Measurements from ENCODE around the gene C22orf31. TPM values are rescaled to one million over a fixed set of nuclear protein-coding genes. Genes with fewer than 3 reads are reported as not detected.
A peak's percentile ranks its signal among the peaks of the same experiment; 100 is the strongest.

Gene C22orf31
- total RNA-seq, 4 donors from 2014 or later: not detected

DNA sequence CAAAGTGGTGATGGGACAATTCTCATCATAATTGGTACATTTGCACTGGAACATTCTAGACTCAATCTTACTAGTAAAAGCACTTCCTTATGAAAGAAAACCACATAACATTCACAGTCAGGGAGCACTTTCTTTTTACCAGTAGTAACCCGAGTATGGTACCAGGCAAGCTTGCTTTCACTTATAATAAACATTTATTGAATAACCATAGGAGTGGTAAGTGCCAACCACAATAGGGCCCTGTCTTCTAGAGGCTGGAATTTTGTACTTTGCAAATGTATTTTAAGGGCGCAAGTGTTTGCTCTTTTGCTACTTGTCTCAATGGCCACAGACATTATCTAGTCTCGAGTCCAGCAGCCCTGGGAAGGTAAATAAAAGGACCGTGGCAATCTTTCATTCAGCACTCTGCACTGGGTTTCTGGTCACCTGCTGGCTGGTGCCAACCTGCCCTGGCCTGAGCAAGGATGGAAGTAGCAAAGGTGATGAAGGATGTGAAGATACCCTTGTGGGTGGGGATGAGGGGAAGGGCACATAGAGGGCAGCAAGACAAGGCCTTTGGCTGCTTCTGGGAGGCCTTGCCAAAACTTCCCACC, 24.2 kb downstream of the C22orf31 start:
- ATAC-seq (ENCODE audit: low FRiP score) (no peak), DNase-seq (ENCODE audit: low spot score) (no peak)
- TF ChIP-seq, protein P1, sequence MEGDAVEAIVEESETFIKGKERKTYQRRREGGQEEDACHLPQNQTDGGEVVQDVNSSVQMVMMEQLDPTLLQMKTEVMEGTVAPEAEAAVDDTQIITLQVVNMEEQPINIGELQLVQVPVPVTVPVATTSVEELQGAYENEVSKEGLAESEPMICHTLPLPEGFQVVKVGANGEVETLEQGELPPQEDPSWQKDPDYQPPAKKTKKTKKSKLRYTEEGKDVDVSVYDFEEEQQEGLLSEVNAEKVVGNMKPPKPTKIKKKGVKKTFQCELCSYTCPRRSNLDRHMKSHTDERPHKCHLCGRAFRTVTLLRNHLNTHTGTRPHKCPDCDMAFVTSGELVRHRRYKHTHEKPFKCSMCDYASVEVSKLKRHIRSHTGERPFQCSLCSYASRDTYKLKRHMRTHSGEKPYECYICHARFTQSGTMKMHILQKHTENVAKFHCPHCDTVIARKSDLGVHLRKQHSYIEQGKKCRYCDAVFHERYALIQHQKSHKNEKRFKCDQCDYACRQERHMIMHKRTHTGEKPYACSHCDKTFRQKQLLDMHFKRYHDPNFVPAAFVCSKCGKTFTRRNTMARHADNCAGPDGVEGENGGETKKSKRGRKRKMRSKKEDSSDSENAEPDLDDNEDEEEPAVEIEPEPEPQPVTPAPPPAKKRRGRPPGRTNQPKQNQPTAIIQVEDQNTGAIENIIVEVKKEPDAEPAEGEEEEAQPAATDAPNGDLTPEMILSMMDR (IDR thresholded peaks at IDR 0.05): no peak

DNA sequence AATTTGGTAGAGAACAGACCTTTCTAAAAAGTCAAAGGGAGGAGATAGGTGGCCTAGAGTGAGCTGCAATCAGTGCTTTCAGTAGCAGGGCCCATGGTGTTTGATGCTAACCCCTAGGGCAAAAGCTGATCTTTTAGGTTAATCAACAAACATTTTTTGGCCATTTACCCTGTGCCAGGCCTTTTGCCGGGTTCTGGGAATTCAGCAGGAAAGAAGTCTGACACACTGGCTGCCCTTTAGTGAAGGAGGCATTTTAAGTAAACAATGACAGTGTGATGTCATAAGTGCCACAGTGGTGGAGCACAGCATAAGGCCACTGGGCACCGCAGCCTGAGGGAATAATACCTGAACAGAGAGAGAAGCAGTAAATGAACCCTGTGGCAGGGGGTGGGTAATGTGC, 29.0 kb downstream of the C22orf31 start:
- TF ChIP-seq, protein P1 (IDR thresholded peaks at IDR 0.05): no peak
- ATAC-seq (ENCODE audit: low FRiP score) (no peak), DNase-seq (ENCODE audit: low spot score) (no peak)

DNA sequence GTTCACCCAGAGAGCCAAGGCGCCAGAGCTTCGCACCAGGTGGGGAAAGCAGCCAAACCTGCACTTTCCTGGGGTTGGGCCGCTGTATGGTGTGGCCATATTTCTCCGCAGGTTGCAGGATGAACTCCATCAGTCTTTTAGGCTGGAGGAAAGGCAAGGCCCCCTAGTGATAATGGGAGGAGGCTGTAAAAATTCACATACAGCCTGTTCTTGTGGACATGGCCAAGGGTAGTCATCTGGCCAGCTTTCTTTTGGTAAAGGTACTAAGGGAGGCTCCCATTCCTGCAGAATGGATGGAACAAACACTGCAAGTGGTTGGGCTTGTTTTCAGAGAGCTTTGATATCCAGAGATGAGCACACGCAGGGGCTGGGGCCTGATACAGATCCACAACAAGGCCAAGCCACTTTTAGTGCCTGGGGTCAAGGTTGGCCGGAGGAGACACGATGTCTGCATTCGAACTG, 29.6 kb downstream of the C22orf31 start:
- TF ChIP-seq, protein P1 (IDR thresholded peaks at IDR 0.05): no peak
- no peak for DNase-seq (ENCODE audit: low spot score)
- no peak for ATAC-seq (ENCODE audit: low FRiP score)

DNA sequence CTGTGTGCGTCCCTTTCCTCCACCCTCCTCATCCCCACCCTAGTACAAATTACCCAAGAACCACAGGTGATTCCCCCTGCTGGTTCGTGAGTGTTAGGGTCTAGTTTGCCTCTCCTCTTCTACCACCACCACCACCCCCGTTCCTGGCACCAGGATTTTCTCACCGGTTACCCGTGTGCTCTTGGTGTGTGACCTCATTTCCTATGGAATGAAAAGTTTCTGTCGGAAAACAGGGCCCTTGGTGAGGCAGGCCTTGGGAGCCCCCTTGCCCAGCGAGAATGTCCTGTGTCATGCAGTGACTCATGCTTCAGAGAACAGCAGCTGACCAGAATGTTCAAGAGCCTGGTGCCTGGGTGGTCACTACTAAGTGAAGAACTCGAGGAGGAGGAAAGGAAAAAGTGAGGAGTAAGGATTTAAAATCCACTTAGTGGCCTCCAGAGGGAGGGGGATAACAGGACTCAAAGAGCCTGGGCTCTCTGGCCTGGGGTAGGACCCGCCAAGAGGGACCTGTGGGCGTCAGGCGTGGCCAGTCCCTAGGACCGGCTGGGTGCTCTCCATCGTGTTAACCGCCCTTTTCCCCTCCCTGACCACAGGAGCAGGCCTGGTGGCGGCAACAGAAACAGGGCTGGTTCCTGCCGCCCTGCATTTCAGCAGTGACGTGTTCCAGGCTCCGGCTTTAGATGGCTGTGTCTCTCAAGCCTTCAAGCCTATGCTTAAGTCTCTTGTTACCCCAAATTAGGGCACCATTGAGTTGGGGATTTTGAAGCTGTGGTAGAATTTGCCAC, 30.2 kb downstream of the C22orf31 start:
- DNase-seq (ENCODE audit: low spot score) (peak; percentile 31), ATAC-seq (ENCODE audit: low FRiP score) (peak; percentile 95)
- TF ChIP-seq, protein P1 (IDR thresholded peaks at IDR 0.05): no peak

DNA sequence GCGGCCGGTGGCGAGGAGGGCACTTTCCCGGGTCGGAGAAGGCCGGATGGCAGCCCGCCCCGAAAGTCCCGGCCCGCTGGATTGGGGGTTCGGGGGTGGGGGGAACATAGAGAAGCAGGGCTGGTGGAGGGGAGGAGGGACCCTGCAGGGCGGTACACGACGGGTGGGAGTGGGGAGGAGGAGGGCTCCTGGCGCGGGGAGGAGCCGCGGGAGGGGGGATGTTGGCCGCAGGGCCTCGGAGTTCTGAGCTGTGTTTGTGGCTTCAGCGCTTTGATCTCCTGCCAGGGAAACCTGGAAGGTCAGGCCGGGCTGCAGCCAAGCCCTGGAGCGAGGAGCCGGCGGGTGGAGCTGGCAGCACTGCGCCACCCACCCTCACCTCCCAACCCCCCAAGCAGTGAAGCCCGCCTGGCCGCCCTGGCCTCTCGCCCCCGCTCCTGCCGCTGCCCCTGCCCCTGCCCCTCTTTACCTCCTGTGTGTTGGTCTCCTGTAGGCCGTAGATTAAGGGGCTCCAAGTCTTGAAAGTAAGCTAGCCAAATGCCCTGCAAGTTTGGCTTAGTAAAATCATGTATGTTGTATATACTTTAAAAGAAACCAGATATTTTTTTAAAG, 30.9 kb downstream of the C22orf31 start:
- DNase-seq (ENCODE audit: low spot score): no peak
- ATAC-seq (ENCODE audit: low FRiP score): peak; percentile 58
- TF ChIP-seq, protein P1 (IDR thresholded peaks at IDR 0.05): no peak

DNA sequence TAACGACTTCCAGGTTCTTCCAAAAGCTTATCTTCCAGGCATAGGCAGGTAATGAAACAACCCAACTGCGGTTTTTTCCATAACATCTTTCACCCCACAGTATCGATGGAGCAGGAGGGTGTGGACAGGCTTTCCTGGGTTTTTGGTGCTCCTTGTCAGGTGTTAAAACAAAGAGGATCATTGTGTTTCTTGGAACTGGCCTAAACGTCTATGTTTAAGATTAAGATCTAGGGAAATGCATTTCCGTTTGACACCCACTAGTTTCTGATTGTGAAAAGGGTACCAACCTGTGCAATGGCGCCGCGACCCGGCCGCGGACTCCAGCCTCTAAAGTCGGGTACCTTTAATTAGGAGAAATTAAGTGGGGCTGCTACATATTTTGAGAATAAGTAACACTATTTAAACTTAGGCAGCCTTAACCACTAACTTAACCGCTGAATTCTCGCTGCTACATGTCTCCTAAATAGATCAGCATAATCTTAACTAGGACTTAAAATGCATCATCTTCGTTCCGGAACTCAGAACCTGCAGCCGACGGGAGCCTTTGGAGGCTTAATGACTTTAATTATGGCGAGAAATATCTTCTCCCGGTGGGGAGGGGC, 31.5 kb downstream of the C22orf31 start:
- ATAC-seq (ENCODE audit: low FRiP score): no peak
- DNase-seq (ENCODE audit: low spot score): no peak
- TF ChIP-seq, protein P1 (IDR thresholded peaks at IDR 0.05): no peak
